ENCODE measurements around the gene COL4A6. TPM values are rescaled to one million over a fixed set of nuclear protein-coding genes. Genes with fewer than 3 reads are reported as not detected.

The COL4A6 gene
- total and polyA plus RNA-seq, 2 of the 8 experiments (the other 6 are each of a cell fraction or from before 2014, with no cell fraction given): 5.9 to 11.8 TPM

- ChIA-PET CTCF (ENCODE audit: partially characterized antibody) (no interaction called here), POLR2A (ENCODE audit: partially characterized antibody) (no interaction called here)
- no peak overlapping the region for H3K9ac ChIP-seq (replicated peaks in 1 of 4; ENCODE audit: extremely low read depth in 1 of 4, low read depth in 3 of 4, low read length in 3 of 4)
- no peak overlapping the region for H3K4me2 ChIP-seq (ENCODE audit: insufficient read depth in 1 of 2, low read depth in 2 of 2, low read length in 2 of 2)
- H2BK20ac ChIP-seq (ENCODE audit: low read length): no peak overlapping the region
- no peak overlapping the region for H2AK5ac ChIP-seq (ENCODE audit: low read depth, low read length)
- H3K36me3 ChIP-seq (ENCODE audit: control insufficient read depth in 2 of 4, insufficient read depth in 4 of 4, low read length in 3 of 4): no peaks in the 10 kb centered on the region
- no peaks in the 10 kb centered on the region for H3K79me1 ChIP-seq (ENCODE audit: low read depth, low read length)
- H4K8ac ChIP-seq (ENCODE audit: extremely low read depth, insufficient read depth, low read length): no peak overlapping the region
- H3K4me3 ChIP-seq (ENCODE audit: extremely low read depth in 1 of 4, insufficient read depth in 2 of 4, low read depth in 3 of 4, low read length in 4 of 4): no peak overlapping the region
- no peak overlapping the region for H2BK12ac ChIP-seq (ENCODE audit: low read depth, low read length)
- H3K4ac ChIP-seq (replicated peaks; ENCODE audit: insufficient read length, low read depth, low read length): no peak overlapping the region
- WGBS, 2 experiments (ENCODE audit: extremely low coverage in 1 of 2, insufficient coverage in 1 of 2, insufficient read length in 1 of 2, insufficient replicate concordance in 2 of 2, low coverage in 1 of 2, low lambda C conversion rate in 2 of 2, missing lambda C conversion rate in 1 of 2): 90% methylated on average over 7 of the region's 7 CpGs; no CpG with 5 or more reads in 1 of the 2 experiments
- no peak overlapping the region for H3K23ac ChIP-seq (ENCODE audit: insufficient read length)
- H3K4me1 ChIP-seq (replicated peaks in 1 of 4; ENCODE audit: control insufficient read depth in 3 of 4, insufficient read depth in 4 of 4, low read length in 3 of 4): no peaks in the 10 kb centered on the region
- no peak overlapping the region for H3K18ac ChIP-seq (ENCODE audit: extremely low read depth, low read length)
- no peak overlapping the region for H3K14ac ChIP-seq (ENCODE audit: insufficient read length)
- H2AFZ ChIP-seq (ENCODE audit: low read length): no peak overlapping the region
- no peaks in the 10 kb centered on the region for H3K27me3 ChIP-seq (replicated peaks in 1 of 4; ENCODE audit: control insufficient read depth in 3 of 4, extremely low read depth in 1 of 4, insufficient read depth in 3 of 4, low read length in 3 of 4)
- TF ChIP-seq EZH2 (IDR thresholded peaks at IDR 0.05; ENCODE audit: low read depth, low read length, severe bottlenecking) (no peak), SP2 (IDR thresholded peaks at IDR 0.05; ENCODE audit: low read length) (no peak), MAFK (IDR thresholded peaks at IDR 0.05; ENCODE audit: low read depth, low read length) (no peak)
- no peak overlapping the region for H2BK5ac ChIP-seq (ENCODE audit: low read depth, low read length)
- no peak overlapping the region for H4K5ac ChIP-seq (ENCODE audit: insufficient read length, low read depth, low read length)
- no peak overlapping the region for H2BK15ac ChIP-seq (ENCODE audit: low read length)
- no peak overlapping the region for H3K56ac ChIP-seq (replicated peaks; ENCODE audit: insufficient read length, low read depth, low read length)
- FAIRE-seq: no peak
- no peak for DNase-seq (ENCODE audit: low read depth in 1 of 2, low spot score in 2 of 2)
- no peak overlapping the region for H3K27ac ChIP-seq (ENCODE audit: low read depth, low read length)
- no peaks in the 10 kb centered on the region for H3K23me2 ChIP-seq (ENCODE audit: low read depth, low read length)
- H2BK120ac ChIP-seq (replicated peaks; ENCODE audit: low read depth, low read length): no peak overlapping the region
- no peaks in the 10 kb centered on the region for H3K9me3 ChIP-seq (ENCODE audit: insufficient read depth in 2 of 2, low read depth in 1 of 2, low read length in 1 of 2)
- no peaks in the 10 kb centered on the region for H4K20me1 ChIP-seq (replicated peaks in 1 of 2; ENCODE audit: control insufficient read depth in 1 of 2, insufficient read depth in 2 of 2, low read length in 2 of 2)
- no peak overlapping the region for H4K91ac ChIP-seq (replicated peaks; ENCODE audit: insufficient read length, low read length)
- H3K79me2 ChIP-seq (ENCODE audit: control insufficient read depth in 1 of 2, insufficient read depth in 2 of 2, low read length in 2 of 2): no peaks in the 10 kb centered on the region
Observed at GRCh38 chrX:108331126-108331909, 106.9 kb downstream of the COL4A6 start.

Data from H1 (cell line).